Keratinocyte (primary cell): ENCODE measurements around the gene RERG. TPM values are rescaled to one million over a fixed set of nuclear protein-coding genes. Genes with fewer than 3 reads are reported as not detected.

Experiments used
- DNase-seq: peaks from one replicate; pipeline ENCODE4 v3.0.0-alpha.2; 2011; ENCODE audit warnings: low read depth, missing footprints, low spot score
- FAIRE-seq: peaks from 2 replicates; lab custom pipeline; 2011; peaks lifted over from hg19 to GRCh38; lab: Jason Lieb, UNC
- H2AFZ ChIP-seq: 2 replicates; pipeline ENCODE4 v1.6.0; 2012; ENCODE audit warnings: low read length, control low read depth, inconsistent platforms; ENCODE audit not compliant: control insufficient read depth
- H3K27ac ChIP-seq: 2 replicates; pipeline ENCODE4 v1.5.1; 2011; ENCODE audit warnings: low read length; ENCODE audit not compliant: control insufficient read depth, insufficient read depth
- H3K27me3 ChIP-seq: 3 replicates; pipeline ENCODE4 v1.6.0; 2011; ENCODE audit warnings: low read length; ENCODE audit not compliant: control insufficient read depth, insufficient read depth; ENCODE audit errors: extremely low read depth
- H3K36me3 ChIP-seq, 2 experiments: 2 replicates in 1 of 2; 3 replicates in 1 of 2; pipeline ENCODE4 v1.5.1; 2011; ENCODE audit warnings: low read length in 2 of 2, mild to moderate bottlenecking in 1 of 2; ENCODE audit not compliant: control insufficient read depth in 2 of 2, insufficient read depth in 2 of 2; ENCODE audit errors: extremely low read depth in 1 of 2
- H3K4me1 ChIP-seq: 3 replicates; pipeline ENCODE4 v1.5.1; 2011; ENCODE audit warnings: low read length; ENCODE audit not compliant: control insufficient read depth, insufficient read depth; ENCODE audit errors: extremely low read depth
- H3K4me2 ChIP-seq: 3 replicates; pipeline ENCODE4 v1.6.0; 2011; ENCODE audit warnings: low read depth, low read length; ENCODE audit not compliant: control insufficient read depth, insufficient read depth; ENCODE audit errors: extremely low read depth
- H3K4me3 ChIP-seq, 3 experiments: fragments of 200-600 bp in 1 of 3; sonication (generic) in 1 of 3; 2 replicates in 2 of 3; 3 replicates in 1 of 3; pipeline ENCODE4 v1.5.1; 2011 to 2016; ENCODE audit warnings: low read length in 3 of 3, mild to moderate bottlenecking in 3 of 3, control low read depth in 2 of 3, inconsistent platforms in 1 of 3, low read depth in 1 of 3, mixed read lengths in 1 of 3, mixed run types in 1 of 3, moderate library complexity in 1 of 3; ENCODE audit not compliant: control insufficient read depth in 2 of 3, insufficient read depth in 2 of 3; ENCODE audit errors: extremely low read depth in 1 of 3
- H3K79me2 ChIP-seq: 2 replicates; pipeline ENCODE4 v1.6.0; 2012; ENCODE audit warnings: low read length; ENCODE audit not compliant: control insufficient read depth, insufficient read depth
- H3K9ac ChIP-seq: 3 replicates; pipeline ENCODE4 v1.6.0; 2011; ENCODE audit warnings: low read length; ENCODE audit not compliant: control insufficient read depth, insufficient read depth; ENCODE audit errors: extremely low read depth
- H3K9me1 ChIP-seq: 3 replicates; pipeline ENCODE4 v1.6.0; 2011; ENCODE audit warnings: low read length; ENCODE audit not compliant: control insufficient read depth, insufficient read depth; ENCODE audit errors: extremely low read depth
- H3K9me3 ChIP-seq: 2 replicates; pipeline ENCODE4 v1.5.1; 2012; ENCODE audit warnings: low read depth, low read length; ENCODE audit not compliant: control insufficient read depth
- H4K20me1 ChIP-seq: 3 replicates; pipeline ENCODE4 v1.6.0; 2011; ENCODE audit warnings: low read length; ENCODE audit not compliant: control insufficient read depth, insufficient read depth; ENCODE audit errors: extremely low read depth
- EZH2 ChIP-seq: IDR thresholded peaks from one replicate; pipeline ENCODE4 v1.6.1; 2012; ENCODE audit warnings: inconsistent platforms, mild to moderate bottlenecking, low read length, moderate library complexity
- dilution Hi-C: fragments of 300-500 bp; cut with MboI; formaldehyde crosslinking; loops from one replicate; pipeline ENCODE4 v1.7.0; 2020; ENCODE audit warnings: low sequenced_read_pairs; ENCODE audit not compliant: extremely low pct_ligation_motif_present
- polyA plus RNA-seq, 5 experiments: library from polyadenylated mRNA; depleted of rRNA in 3 of 5; stranded (reverse) in 3 of 5; stranded (forward) in 1 of 5; unstranded in 1 of 5; fragments of >200 nt; gene quantifications; 1 replicate in 1 of 5; 2 replicates in 3 of 5; 3 replicates in 1 of 5; pipeline versions ENCODE4 v1.2.1 to v1.2.3, GENCODE V29; 2011 to 2012; ENCODE audit warnings: missing spikeins in 2 of 5, low read depth in 1 of 5, low replicate concordance in 1 of 5
- TF ChIP-seq, protein P1 (sequence below), 3 experiments: IDR thresholded peaks in 1 of 3; conservative IDR thresholded peaks in 1 of 3; optimal IDR thresholded peaks in 1 of 3; 2 replicates in 2 of 3; 3 replicates in 1 of 3; pipeline versions ENCODE3 to v1.5.1; 2011; ENCODE audit warnings: low read length in 3 of 3, mild to moderate bottlenecking in 3 of 3, moderate library complexity in 2 of 3, control low read depth in 1 of 3, inconsistent platforms in 1 of 3; ENCODE audit not compliant: insufficient read depth in 2 of 3; ENCODE audit errors: extremely low read depth in 1 of 3

RERG gene
- polyA plus RNA-seq, 1 donor (not counting 4 experiments of a cell fraction or from before 2014, with no cell fraction given): not detected

DNA sequence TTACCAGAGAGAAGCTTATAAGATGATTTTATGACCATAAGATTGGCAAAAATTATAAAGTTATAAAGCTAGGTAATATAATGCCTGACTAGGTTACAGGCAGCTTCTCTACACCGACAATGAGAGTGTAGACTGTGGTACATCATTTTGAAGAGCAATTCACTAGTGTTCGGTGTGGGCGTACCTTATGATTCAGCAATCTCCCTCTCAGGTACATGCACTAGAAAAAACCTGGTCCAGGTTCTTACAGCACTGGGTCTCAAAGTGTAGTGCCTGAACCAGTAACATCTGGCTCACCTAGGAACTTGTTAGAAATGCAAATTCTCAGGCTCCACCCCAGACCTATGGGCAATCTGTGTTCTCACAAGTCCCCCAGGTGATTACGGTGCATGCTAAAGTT, 106.7 kb downstream of the RERG start:
- TF ChIP-seq EZH2: no peak
- TF ChIP-seq, protein P1, sequence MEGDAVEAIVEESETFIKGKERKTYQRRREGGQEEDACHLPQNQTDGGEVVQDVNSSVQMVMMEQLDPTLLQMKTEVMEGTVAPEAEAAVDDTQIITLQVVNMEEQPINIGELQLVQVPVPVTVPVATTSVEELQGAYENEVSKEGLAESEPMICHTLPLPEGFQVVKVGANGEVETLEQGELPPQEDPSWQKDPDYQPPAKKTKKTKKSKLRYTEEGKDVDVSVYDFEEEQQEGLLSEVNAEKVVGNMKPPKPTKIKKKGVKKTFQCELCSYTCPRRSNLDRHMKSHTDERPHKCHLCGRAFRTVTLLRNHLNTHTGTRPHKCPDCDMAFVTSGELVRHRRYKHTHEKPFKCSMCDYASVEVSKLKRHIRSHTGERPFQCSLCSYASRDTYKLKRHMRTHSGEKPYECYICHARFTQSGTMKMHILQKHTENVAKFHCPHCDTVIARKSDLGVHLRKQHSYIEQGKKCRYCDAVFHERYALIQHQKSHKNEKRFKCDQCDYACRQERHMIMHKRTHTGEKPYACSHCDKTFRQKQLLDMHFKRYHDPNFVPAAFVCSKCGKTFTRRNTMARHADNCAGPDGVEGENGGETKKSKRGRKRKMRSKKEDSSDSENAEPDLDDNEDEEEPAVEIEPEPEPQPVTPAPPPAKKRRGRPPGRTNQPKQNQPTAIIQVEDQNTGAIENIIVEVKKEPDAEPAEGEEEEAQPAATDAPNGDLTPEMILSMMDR (optimal IDR thresholded peaks at IDR 0.05 in 1 of 3, IDR thresholded peaks at IDR 0.05 in 1 of 3, conservative IDR thresholded peaks at IDR 0.05 in 1 of 3; ENCODE audit: extremely low read depth in 1 of 3, insufficient read depth in 2 of 3, low read length in 3 of 3): no peak
- FAIRE-seq (no peak), DNase-seq (no peak)
- Histone ChIP-seq H2AFZ (no peak overlapping the region), H3K4me2 (no peak overlapping the region), H3K9me1 (no peaks in the 10 kb centered on the region), H3K27me3 (no peaks in the 10 kb centered on the region), H3K79me2 (no peaks in the 10 kb centered on the region), H4K20me1 (no peaks in the 10 kb centered on the region), H3K9ac (no peak overlapping the region), H3K4me3 (no peak overlapping the region), H3K27ac (no peak overlapping the region), H3K4me1 (no peaks in the 10 kb centered on the region), H3K9me3 (no peaks in the 10 kb centered on the region), H3K36me3 (no peaks in the 10 kb centered on the region)
- dilution Hi-C loops: no loop called here

DNA sequence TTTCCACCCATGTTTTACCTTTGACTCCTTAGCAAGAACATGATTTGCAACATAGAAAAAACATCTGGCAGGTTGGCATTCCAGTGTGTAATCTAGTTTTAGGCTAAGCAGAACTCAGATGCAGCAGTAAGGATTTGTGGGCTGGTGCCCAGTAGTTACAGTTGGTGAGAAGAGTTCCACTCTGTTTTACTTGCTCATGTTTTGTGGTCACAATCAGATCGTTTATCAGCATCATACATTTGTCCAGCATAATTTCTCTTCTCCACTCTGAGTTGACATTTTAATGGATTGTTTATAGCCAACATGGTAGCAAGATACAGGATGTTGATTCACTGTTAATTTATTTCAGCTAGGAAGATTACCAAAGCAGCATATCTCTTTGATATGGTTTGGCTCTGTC, 128.4 kb downstream of the RERG start:
- FAIRE-seq: no peak
- dilution Hi-C loops: no loop called here

More for the DNA sequence above, 128.4 kb downstream of the RERG start:
- DNase-seq: no peak
- H3K4me2 ChIP-seq: no peak overlapping the region
- H3K36me3 ChIP-seq: no peaks in the 10 kb centered on the region
- no peaks in the 10 kb centered on the region for H3K79me2 ChIP-seq
- no peak overlapping the region for H3K27ac ChIP-seq
- H3K9me3 ChIP-seq: no peaks in the 10 kb centered on the region
- no peak overlapping the region for H3K9ac ChIP-seq
- no peak overlapping the region for H2AFZ ChIP-seq
- TF ChIP-seq EZH2: no peak
- TF ChIP-seq, protein P1 (optimal IDR thresholded peaks at IDR 0.05 in 1 of 3, IDR thresholded peaks at IDR 0.05 in 1 of 3, conservative IDR thresholded peaks at IDR 0.05 in 1 of 3; ENCODE audit: extremely low read depth in 1 of 3, insufficient read depth in 2 of 3, low read length in 3 of 3): no peak
- no peak overlapping the region for H3K4me3 ChIP-seq
- no peaks in the 10 kb centered on the region for H3K4me1 ChIP-seq
- no peaks in the 10 kb centered on the region for H4K20me1 ChIP-seq
- H3K27me3 ChIP-seq: no peaks in the 10 kb centered on the region
- H3K9me1 ChIP-seq: no peaks in the 10 kb centered on the region
